Measurements from ENCODE around the gene NEDD8.

The NEDD8 gene

DNA sequence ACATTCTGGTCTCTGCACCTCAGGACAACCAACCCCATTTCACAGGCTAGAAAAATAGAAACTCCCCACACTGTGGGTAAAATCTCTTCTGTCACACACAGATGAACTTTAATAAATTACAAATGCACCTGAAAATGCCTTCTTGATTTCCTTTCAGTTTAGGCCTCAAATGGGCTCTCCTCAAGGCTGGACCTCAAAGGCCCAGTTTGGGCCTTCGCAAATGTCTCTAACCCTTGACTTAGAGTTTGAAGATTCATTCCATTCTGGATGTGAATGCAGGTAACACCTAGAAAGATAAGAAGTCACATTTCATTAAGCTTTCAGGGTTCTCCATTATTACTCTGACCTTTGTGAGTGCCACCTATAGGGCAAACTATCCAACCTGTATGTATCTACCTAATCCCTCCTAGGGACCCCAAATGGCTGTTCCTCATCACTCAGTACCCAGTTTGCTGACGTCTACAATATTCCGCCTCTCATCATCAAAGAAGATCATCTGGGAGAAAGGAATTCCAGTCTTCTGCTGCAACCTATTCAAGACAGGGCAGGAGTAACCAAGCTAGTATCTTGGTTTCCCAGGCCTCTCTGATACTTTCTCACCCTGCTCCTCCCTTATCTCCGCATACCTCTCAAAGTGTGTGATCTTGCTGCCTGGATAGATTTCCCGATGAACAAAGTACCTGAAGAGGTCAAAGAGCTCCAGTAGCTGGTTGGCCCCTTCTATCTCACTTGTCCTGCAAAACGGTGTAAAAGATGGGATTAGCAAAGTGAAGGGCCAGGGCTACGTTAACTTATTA lies 18.1 kb downstream of the NEDD8 start:
- TF ChIP-seq, protein P1, sequence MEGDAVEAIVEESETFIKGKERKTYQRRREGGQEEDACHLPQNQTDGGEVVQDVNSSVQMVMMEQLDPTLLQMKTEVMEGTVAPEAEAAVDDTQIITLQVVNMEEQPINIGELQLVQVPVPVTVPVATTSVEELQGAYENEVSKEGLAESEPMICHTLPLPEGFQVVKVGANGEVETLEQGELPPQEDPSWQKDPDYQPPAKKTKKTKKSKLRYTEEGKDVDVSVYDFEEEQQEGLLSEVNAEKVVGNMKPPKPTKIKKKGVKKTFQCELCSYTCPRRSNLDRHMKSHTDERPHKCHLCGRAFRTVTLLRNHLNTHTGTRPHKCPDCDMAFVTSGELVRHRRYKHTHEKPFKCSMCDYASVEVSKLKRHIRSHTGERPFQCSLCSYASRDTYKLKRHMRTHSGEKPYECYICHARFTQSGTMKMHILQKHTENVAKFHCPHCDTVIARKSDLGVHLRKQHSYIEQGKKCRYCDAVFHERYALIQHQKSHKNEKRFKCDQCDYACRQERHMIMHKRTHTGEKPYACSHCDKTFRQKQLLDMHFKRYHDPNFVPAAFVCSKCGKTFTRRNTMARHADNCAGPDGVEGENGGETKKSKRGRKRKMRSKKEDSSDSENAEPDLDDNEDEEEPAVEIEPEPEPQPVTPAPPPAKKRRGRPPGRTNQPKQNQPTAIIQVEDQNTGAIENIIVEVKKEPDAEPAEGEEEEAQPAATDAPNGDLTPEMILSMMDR (conservative IDR thresholded peaks at IDR 0.05; ENCODE audit: control insufficient read depth, insufficient read depth, low read depth, low read length) = no peak
- H3K4me3 ChIP-seq (ENCODE audit: control insufficient read depth, low read depth, low read length) = peak overlapping the region; percentile 81
- DNase-seq (ENCODE audit: low read depth) = no peak

DNA sequence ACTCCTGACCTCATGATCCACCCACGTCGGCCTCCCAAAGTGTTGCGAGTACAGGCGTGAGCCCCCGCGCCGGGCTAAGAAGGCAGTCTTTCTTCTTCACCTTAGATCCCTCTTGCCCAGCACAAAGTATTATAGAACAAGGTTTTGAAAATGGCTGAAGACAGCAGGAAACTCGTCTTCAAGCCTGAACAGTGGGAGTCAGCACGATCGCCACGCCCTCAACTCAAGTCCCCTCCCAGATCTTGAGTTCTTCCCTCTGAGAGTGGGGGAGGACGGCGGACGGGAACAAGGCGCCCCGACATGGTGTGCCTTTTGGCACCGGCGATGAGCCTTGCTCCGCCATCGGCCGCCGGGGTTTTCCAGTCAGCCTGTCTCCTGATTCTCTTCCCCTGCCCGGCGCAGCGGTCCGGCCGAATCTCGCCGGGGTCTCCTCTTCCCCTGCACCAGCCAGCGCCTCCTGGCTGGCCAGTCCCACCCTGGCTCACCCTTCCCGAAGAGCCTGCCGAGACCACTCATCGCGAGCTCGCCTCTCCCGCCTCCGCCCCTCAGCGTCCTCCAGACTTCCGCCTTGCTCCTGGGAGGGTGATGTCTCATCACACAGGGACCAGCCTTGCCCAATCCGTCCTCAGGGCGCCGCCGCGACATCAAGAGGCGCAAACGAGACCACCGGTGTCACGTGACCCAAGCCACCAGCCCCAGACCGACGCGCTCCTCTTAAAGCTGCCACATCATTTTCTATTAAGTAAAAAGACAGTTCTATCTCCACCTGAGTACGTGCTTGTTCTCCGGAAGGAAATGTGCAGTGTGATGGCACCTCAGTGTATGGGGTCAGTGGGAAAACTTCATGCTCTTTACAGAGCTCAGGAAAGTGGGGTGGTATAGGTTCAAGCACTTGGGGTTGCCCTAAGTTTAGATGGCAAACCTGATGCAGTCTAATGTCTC lies 19.0 kb downstream of the NEDD8 start, which contains the start of gene CHMP4A:
CHMP4A (minus strand) TSS at position 565 of the 942 bp plus-strand sequence; CDS start at position 516, 49 bp downstream.
- TF ChIP-seq, protein P1 (conservative IDR thresholded peaks at IDR 0.05; ENCODE audit: control insufficient read depth, insufficient read depth, low read depth, low read length) = peak; percentile 15
- peak within 1 kb of the TSS; percentile 81 for H3K4me3 ChIP-seq (ENCODE audit: control insufficient read depth, low read depth, low read length)
- peak; percentile 98 for DNase-seq (ENCODE audit: low read depth)

DNA sequence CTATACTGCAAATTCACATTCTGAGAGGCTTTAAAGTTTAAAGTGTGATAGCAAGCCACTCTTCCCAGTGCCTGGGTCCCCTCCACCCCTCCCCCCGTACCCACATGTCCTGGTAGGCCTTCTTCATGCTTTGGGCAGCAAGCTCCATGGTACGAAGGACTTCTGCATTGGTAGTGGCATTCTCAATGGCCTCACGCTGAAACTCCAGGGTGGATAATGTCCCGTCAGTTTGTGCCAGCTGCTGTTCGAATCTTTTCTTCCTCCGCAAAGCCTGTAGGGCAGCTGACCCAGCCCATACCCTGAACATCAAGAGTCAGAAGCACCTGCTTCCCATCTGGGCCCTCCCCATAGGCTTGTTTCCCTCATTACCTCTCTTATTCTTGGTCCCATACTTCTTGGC lies 20.9 kb downstream of the NEDD8 start:
- TF ChIP-seq, protein P1 (conservative IDR thresholded peaks at IDR 0.05; ENCODE audit: control insufficient read depth, insufficient read depth, low read depth, low read length) = no peak
- DNase-seq (ENCODE audit: low read depth) = no peak
- no peak overlapping the region for H3K4me3 ChIP-seq (ENCODE audit: control insufficient read depth, low read depth, low read length)

DNA sequence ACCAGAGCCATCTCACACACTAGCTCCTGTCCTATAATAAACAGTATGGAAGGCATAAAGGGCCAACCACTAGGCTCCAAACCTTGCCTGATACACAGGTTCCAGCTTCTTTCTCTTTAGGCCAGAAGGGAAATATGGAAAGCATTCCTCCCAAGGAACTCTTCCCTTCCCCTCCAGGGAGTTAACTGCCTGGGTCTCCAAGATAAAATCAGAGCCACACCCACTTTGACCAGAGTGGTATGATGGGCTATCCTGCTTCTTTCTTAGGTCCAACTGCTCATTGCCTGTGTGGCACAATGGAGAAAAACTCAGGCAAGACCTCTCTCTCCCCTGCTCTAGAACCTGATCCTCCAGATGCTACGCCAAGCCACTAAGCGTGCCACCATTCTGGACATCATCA lies 24.5 kb downstream of the NEDD8 start:
- no peak for DNase-seq (ENCODE audit: low read depth)
- TF ChIP-seq, protein P1 (conservative IDR thresholded peaks at IDR 0.05; ENCODE audit: control insufficient read depth, insufficient read depth, low read depth, low read length) = no peak
- no peak overlapping the region for H3K4me3 ChIP-seq (ENCODE audit: control insufficient read depth, low read depth, low read length)

DNA sequence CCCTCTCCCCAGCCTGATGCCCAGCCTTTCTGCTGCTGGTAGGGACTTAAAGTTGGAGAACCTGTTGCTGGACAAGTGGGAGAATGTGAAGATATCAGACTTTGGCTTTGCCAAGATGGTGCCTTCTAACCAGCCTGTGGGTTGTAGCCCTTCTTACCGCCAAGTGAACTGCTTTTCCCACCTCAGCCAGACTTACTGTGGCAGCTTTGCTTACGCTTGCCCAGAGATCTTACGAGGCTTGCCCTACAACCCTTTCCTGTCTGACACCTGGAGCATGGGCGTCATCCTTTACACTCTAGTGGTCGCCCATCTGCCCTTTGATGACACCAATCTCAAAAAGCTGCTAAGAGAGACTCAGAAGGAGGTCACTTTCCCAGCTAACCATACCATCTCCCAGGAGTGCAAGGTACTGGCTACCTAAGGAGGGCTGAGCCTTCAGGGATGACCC lies 25.0 kb downstream of the NEDD8 start:
- TF ChIP-seq, protein P1 (conservative IDR thresholded peaks at IDR 0.05; ENCODE audit: control insufficient read depth, insufficient read depth, low read depth, low read length) = no peak
- H3K4me3 ChIP-seq (ENCODE audit: control insufficient read depth, low read depth, low read length) = no peak overlapping the region
- no peak for DNase-seq (ENCODE audit: low read depth)

DNA sequence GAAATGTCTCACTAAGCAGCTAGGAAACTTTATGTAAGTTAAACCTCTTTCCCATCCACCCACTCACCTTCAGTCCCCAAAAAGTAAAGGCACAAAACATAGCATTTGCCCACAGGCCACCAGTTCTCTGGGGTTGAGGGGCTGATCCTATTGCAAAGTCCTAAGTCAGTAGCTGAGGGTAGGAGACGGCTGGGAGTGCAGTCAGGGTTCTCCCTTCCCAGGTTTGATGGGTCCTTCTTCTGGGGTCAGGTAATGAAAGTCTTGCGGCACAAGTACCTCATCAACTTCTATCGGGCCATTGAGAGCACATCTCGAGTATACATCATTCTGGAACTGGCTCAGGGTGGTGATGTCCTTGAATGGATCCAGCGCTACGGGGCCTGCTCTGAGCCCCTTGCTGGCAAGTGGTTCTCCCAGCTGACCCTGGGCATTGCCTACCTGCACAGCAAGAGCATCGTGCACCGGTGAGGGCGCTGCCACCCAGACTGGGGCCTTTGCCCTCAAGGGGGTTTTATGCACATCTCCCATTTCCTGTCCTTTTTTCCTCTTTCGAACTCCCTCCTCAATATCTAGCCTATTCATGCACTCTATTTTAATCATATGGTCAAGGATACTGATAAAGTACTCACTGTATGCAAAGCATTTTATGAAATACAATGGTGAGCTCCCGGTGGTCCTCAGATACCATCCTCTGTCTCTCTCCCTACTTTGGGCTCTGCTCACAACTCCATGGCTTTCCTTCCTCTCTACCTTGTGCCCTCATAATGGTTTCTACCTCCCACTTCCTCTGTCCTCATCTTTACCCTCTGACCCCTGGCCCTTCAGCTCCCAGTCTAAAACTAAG lies 25.7 kb downstream of the NEDD8 start:
- H3K4me3 ChIP-seq (ENCODE audit: control insufficient read depth, low read depth, low read length) = no peak overlapping the region
- TF ChIP-seq, protein P1 (conservative IDR thresholded peaks at IDR 0.05; ENCODE audit: control insufficient read depth, insufficient read depth, low read depth, low read length) = no peak
- DNase-seq (ENCODE audit: low read depth) = no peak

Data from fibroblast of mammary gland (primary cell).